Hippocampal formation (tissue), 2 donors: Measurements from ENCODE around the gene GSTP1.
"Not testable (repeated sequence)": the region's sequence is repeated elsewhere in the genome, so short reads cannot be mapped to it uniquely, and the experiment has no call there.

ENCODE experiments used
- DNase-seq, 2 donors: peaks; one replicate each; lab custom pipeline; 2025; lab: John Stamatoyannopoulos, UW

Gene GSTP1

DNA sequence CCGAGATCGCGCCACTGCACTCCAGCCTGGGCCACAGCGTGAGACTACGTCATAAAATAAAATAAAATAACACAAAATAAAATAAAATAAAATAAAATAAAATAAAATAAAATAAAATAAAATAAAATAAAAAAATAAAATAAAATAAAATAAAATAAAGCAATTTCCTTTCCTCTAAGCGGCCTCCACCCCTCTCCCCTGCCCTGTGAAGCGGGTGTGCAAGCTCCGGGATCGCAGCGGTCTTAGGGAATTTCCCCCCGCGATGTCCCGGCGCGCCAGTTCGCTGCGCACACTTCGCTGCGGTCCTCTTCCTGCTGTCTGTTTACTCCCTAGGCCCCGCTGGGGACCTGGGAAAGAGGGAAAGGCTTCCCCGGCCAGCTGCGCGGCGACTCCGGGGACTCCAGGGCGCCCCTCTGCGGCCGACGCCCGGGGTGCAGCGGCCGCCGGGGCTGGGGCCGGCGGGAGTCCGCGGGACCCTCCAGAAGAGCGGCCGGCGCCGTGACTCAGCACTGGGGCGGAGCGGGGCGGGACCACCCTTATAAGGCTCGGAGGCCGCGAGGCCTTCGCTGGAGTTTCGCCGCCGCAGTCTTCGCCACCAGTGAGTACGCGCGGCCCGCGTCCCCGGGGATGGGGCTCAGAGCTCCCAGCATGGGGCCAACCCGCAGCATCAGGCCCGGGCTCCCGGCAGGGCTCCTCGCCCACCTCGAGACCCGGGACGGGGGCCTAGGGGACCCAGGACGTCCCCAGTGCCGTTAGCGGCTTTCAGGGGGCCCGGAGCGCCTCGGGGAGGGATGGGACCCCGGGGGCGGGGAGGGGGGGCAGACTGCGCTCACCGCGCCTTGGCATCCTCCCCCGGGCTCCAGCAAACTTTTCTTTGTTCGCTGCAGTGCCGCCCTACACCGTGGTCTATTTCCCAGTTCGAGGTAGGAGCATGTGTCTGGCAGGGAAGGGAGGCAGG lies at the start of gene GSTP1:
TSS of gene GSTP1 (plus strand) at position 566 of the 958 bp plus-strand sequence. CDS start at position 598, 32 bp downstream.
- peak; percentile 83 to 90 for DNase-seq

- no peak for DNase-seq
Measured at GRCh38 chr11:67534070-67534679, 49.4 kb upstream of the GSTP1 start.

DNA sequence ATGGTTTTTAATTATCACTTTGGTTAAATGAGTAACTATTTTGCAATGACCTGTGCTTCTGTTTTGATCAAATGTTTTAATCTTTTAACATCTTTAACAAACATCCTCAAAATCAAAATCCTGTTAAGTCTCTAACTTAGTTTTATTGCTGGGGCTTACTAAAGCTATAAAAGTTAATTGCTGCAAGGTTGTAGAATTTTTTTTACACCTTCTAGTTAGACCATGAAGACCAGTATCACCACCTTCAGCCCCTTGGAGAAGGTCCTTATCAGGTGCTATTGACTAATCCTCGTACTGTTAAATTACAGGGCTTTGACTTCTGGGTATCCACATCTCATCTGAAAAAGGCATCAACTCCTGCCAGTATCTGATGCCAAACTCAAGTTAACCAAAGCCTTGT lies 48.1 kb upstream of the GSTP1 start:
- DNase-seq = no peak

- no peak for DNase-seq
Measured at GRCh38 chr11:67538306-67538705, 45.3 kb upstream of the GSTP1 start.

- no peak for DNase-seq
Measured at GRCh38 chr11:67538823-67539505, 44.6 kb upstream of the GSTP1 start.

- DNase-seq = no peak
Measured at GRCh38 chr11:67539550-67539949, 44.1 kb upstream of the GSTP1 start.

- DNase-seq = no peak
Measured at GRCh38 chr11:67541198-67541597, 42.4 kb upstream of the GSTP1 start.

GRCh38 chr11:67542169-67542568 lies 41.4 kb upstream of the GSTP1 start:
- no peak for DNase-seq

DNA sequence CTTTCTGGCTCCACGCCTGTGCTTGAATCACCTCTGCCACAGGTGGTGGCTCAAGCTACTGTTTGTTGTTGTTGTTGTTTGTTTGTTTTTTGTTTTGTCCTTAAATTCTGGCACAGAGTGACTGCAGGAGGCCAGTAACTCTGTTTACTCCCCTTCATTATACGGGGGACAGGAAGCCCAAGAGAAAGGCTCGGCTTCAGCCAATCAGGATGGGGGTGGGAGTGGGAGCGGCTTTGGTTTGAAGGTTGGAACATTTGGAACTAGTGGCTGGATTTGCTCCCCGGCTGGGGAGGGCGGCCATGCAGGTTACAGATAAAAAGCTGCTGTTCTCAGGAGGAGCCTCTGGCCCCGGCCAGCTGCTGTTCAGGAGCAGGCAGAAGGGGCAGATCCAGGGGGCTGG lies 40.6 kb upstream of the GSTP1 start:
- DNase-seq = no peak

GRCh38 chr11:67543585-67543984 lies 40.0 kb upstream of the GSTP1 start:
- DNase-seq = no peak

DNA sequence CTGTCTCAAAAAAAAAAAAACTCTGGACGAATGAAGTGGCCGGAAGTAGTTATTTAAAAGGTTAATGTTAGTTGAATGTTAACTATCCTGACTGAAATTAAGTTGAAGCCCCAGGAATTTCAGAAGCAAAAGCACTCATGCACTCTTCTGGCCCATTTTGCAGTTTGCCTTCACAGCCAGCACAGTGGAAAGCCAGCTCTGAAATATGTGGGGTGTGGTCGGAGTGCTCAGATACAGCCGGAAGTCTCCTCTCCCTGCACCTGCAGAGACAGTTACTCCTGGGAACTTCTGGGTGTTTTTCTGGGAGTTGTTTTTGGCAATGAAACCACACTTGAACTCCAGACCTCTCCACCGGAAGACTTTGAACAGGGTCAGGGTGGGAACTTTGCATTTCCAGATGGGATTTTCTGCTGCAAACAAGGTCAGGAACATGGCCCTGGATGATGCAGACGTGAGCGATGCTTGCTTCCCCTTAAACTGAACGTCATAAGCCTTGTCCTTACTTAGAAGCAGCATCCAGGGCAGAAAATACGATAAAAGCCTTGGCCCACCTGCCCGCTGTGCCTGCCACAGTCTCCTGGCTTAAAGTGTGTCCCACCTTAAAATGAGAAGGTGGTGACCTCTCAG lies 38.9 kb upstream of the GSTP1 start:
- no peak for DNase-seq

DNA sequence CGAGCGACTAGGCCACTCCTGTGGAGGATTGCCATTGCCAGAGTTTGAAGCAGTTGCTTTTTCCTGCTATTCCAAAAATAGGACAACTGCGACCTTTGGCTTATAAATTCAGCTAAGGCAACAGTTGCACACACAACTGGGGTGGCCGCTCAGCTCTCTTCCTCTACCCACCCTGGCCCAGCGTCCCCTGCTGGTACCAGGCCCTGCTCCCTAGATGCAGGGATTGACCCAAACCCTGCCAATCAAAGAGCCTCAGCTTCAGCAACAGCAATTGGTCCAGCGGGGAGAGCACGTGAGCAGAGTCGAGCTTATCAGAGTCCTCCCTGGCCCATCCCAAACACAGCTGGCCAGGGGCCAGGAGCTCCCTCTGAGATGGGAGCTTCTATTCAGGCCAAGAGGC lies 38.3 kb upstream of the GSTP1 start:
- no peak for DNase-seq

DNA sequence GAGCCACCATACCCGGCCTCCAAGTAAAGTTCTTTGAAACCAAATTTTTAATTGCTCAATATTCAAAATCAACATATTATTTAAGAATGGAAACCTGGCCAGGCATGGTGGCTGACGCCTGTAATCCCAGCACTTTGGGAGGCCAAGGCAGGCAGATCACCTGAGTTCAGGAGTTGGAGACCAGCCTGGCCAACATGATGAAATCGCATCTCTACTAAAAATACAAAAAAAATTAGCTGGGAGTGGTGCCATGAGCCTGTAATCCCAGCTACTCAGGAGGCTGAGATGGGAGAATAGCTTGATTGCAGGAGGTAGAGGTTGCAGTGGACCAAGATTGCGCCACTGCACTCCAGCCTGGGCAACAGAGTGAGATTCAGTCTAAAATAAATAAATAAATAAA lies 35.5 kb upstream of the GSTP1 start:
- DNase-seq = not testable (repeated sequence)

DNA sequence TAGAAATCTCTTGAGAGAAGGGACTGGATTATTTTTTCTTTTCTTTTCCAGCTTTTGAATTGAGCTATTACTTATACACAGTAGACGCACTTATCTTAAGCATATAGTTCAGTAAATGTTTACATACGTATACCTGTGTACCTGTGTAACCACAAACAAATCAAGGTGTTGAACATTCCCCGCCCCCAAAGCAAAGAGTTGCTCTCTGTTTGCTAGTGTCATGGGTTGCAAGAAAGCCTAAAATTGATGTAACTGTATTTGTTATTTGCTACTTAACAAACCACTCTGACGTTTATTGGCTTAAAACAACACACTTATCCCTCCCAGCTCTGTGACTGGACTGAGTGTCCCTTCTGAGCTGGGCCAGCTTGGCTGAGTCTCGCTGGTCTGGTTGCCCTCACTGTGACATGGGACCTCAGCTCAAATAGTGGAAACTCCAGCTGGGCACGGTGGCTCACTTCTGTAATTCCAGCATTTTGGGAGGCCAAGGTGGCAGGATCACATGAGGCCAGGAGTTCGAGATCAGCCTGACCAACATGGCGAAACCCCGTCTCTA lies 35.0 kb upstream of the GSTP1 start:
- DNase-seq = no peak

GRCh38 chr11:67551127-67551526 lies 32.5 kb upstream of the GSTP1 start:
- no peak for DNase-seq

GRCh38 chr11:67551697-67552096 lies 31.9 kb upstream of the GSTP1 start:
- DNase-seq = not testable (repeated sequence)

- no peak for DNase-seq
Measured at GRCh38 chr11:67556244-67556643, 27.4 kb upstream of the GSTP1 start.

- DNase-seq = no peak
Measured at GRCh38 chr11:67558084-67558772, 25.4 kb upstream of the GSTP1 start.

DNA sequence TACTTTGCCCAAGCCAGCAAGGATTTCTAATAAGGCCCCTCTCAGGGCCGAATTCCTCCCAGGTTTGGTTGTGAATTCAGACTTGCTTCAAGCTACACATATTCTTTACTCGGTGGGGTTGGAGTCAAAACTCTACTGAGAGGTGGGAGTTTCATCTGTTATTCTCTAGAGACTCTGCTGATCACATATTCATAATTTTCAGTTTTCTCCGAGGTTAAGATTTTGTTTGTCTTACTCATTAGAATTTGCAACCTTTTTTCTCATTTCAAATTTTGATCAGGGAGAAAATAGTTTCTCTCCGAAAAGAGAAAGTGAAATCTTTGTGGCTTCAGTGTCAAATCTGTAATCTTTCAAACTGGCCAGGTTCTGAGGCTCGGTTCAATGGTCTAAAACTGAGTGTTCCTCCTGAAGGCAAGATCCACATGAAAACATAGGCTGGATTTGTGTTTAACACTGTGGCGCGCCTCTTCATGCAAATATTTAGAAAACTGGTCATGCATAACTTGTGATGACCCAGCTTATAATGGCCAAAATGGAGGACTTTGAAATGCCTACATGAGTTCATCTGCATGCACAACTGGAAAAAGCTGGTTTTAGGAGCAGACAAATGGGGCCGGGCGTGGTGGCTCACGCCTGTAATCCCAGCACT lies 21.5 kb upstream of the GSTP1 start:
- DNase-seq = no peak

DNA sequence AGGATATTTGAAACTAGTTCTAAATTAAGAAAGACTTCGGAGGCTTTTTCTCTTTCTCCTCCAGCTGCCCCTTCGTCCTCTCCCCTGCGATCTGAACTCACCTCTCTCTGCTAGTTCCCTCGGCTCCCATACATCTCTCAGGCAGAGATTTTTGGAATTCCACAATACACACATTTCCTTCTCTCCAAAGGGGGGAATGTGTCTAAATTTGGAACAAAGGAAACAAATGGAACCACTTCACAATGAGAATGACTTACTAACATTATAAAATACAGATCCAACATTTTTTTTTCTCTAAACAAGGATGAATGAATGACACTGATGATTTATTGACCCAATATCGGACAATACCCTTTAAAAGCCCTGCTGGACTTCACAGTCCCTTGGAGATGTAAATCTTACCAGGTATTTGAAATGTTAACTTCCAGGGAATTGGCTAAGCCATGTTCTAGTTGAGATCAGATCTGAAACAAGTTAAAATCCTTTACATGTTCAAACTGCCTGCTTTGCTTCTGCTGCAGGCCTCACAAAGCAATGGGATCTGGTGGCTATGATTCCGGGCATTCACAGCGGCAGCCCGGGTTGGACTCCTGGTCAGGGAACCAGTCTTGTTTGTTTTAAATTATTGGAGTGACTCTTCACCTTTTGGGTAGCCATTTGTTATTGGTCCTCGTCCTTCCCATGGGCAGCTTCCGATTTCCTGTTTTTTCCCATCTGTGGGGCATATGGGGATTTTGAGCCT lies 20.5 kb upstream of the GSTP1 start:
- DNase-seq = no peak
